RPMI7951 (cell line): ENCODE measurements around the gene C12orf76. TPM values are rescaled to one million over a fixed set of nuclear protein-coding genes. Genes with fewer than 3 reads are reported as not detected.
"Not testable (repeated sequence)": the region's sequence is repeated elsewhere in the genome, so short reads cannot be mapped to it uniquely, and the experiment has no call there.

Experiments
- DNase-seq: peaks from one replicate; pipeline ENCODE4 v3.0.0-alpha.2; 2012; ENCODE audit warnings: low read depth
- total RNA-seq: library from RNA; depleted of rRNA; stranded (reverse); fragments of >200 nt; shearing (Covaris generic); gene quantifications from 2 replicates; pipeline ENCODE4 v1.2.3, GENCODE V29; 2014

The C12orf76 gene
- total RNA-seq, 1 experiment from 2014 or later: 15.9 TPM

DNA sequence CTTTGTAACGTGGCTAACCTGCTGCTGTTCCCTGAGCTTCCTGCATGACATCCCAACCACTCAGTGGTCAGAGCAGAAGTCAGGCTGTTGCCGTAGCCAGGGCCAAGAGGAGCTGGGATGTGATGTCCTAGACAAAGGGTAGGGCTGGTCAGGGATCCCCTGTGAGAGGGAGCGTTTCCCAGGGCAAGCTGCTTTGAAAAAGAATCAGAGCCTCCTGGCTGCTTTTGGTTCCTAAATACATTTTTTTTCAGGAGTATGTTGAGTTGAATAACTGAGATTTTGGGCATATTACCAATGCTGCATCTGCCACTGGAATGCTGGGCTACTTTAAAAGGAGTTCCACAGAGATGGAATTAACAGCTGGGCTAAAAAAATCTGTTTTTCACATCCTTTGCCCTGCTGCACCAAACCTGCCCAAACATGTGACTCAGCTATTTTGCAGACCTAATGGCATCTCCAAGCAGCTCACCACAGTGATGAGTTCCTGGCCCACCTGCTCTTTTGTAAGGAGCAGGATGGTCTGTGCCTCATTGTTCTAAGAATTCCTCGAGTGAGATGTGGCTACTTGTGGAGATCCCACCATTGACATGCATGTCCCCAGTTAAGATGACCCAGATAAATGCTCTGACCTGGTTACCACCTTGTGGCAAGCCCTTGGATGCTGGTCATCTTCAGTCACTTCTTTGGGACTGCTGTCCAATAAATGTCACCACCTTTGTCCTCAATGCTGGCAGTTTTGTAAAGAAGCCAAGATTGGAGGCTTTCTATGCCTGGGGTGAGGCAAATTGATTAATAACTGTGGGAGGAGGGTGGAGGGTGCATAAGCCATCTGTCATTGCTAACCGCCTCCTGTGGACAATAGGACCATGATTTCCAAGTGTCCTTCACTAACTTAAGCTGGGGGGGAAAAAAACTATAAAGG is 25.0 kb downstream of the C12orf76 start:
- peak; percentile 20 for DNase-seq

DNA sequence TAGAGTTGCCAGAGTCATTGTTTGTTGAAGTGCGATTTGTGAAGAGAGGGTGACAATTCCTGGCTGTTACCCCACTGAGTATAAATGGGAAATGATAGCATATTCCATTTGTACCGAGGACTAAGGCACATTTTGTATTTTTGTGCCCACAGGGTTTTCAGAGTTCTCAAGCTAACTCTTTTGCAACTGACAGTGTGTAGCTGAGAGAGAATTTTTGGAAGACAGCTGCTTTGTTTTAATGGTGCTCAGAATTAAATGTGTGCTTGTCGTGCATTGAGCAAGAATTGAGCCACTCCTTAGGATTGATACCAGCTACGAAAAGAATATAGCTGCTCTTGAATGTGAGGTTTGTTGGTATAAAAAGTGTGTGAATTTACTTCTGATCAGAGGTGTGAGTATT is 27.4 kb downstream of the C12orf76 start:
- DNase-seq: no peak

DNA sequence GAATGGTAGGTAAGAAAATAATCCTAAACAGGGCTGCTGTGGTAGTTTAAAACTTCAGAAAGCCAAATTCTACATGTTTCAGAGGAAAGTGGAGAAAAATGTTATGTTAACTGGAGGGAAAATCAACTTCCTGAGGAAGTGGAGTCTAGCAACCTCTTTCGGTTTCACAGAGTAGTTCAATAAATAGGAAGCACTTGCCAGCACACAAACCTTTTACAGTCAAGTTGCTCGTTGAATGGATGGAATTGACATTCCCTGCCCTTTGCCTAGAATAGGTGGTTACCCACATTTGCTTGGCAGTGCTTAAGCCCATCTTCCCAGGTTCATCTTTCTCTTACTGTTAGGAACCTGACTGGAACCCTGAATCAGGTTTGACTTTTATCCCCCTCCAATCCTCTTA is 33.2 kb downstream of the C12orf76 start:
- no peak for DNase-seq

DNA sequence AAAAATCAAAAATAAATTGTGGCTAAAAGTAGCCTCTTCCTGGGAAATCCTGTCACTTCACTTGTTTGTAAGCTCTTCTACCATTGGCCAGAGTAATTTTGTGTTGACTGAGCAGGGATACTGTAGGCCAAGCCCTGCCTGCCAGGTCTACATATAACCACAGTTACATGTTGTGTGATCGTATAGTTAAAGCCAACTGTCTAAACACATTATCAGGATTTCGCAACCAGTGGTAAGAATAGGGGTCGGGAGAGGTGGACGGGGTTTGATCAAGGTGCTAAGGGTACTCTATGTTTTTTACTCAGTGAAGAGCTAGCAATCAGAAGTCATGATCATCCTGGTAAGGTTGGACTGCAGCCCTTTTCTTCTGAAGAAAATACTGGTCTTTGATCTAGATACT is 35.7 kb downstream of the C12orf76 start:
- no peak for DNase-seq

GRCh38 chr12:110012137-110012536 is 36.2 kb downstream of the C12orf76 start:
- DNase-seq: no peak

DNA sequence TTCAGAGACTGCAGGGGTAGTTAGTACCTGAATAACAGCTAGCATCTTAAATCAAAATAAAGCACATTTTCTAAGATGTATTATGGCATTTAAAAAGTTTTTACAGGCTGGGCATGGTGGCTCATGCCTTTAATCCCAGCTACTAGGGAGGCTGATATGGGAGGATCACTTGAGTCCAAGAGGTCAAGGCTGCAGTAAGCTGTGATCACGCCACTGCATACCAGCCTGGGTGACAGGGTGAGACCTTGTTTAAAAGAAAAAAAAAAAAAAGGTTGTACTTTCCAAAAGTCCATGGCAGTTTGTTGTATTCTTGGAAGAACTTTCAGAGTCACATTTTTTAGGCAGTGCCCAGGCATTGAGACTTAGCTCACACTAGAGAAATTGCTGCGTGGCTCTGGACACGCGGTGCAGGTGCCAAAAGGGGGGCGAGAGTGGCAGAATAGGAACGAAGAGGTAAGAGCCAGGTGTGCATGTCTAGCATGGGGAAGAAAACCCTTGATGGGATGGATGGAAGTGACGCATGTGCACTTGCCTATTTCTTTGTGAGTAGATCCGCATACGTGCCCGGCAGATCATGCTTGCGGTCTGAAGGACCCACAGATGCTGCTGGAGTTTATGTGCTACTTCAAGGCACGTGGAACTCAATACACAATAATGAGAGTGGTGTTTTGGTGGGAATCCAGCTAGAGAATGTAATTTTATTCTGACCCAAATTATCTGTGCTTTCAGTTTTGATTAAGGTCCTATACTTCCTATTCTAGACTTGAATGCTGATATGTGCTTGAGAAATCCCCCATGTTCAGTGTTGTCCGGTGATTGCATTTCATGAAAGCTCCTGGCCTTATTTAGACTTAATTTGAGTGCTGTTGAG is 37.2 kb downstream of the C12orf76 start:
- DNase-seq: no peak

DNA sequence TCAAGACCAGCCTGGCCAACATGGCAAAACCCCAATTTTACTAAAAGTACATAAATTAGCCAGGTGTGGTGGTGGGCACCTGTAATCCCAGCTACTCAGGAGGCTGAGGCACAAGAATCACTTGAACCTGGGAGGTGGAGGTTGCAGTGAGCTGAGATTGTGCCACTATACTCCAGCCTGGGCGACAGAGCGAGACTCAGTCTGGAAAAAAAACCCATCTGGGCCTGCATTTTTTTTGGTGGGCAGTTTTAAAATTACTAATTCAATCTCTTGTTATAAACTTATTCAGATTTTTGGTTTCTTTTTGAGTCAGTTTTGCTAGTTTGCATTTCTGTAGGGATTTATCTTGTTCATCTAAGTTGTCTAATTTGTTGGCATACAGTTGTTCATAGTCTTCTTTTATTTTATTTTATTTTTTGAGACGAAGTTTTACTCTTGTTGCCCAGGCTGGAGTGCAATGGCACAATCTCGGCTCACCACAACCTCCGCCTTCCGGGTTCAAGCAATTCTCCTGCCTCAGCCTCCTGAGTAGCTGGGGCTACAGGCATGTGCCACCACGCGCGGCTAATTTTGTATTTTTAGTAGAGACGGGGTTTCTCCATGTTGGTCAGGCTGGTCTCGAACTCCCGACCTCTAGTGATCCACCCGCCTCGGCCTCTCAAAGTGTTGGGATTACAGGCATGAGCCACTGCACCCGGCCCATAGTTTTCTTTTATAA is 39.5 kb downstream of the C12orf76 start:
- not testable (repeated sequence) for DNase-seq

DNA sequence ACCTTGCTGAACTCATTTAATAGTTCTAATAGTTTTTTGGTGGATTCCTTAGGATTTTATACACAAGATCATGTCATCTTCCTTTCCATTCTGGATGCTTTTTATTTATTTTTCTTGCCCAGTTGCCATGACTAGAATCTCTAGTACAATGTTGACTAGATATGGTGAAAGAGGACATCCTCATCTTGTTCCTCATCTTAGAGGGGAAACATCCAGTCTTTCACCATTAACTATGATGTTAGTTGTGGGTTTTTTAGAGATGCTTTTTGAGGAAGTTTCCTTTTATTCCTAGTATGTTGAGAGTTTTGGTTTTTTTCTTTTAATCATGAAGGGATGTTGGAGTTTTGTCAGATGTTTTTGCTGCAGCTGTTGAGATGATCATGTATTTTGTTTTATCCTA is 40.4 kb downstream of the C12orf76 start:
- no peak for DNase-seq

GRCh38 chr12:110006115-110006514 is 42.2 kb downstream of the C12orf76 start:
- no peak for DNase-seq

DNA sequence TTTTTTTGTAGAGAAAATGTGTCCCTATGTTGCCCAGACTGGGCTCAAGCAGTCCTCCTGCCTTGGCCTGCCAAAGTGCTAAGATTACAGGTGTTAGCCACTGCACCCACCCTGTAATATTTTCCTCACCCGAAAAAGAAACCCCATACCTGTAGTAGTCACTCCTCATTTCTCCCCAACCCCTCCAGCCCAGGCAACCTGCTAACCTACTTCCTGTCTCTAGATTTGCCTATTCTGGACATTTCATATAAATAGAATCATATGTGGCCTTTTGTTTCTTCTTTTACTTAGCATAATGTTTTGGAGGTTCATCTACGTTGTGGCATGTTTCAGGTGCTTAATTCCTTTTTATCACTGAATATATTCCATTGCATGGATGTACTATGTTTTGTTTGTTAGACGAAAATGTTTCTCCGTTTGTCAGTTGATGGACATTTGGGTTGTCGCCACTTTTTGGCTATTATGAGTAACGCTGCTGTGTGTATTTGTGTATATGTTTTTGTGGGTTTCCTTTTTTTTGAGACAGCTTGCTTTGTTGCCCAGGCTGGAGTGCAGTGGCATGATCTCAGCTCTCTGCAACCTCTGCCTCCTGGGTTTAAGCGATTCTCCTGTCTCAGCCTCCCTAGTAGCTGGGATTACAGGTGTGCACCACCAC is 42.9 kb downstream of the C12orf76 start:
- no peak for DNase-seq

DNA sequence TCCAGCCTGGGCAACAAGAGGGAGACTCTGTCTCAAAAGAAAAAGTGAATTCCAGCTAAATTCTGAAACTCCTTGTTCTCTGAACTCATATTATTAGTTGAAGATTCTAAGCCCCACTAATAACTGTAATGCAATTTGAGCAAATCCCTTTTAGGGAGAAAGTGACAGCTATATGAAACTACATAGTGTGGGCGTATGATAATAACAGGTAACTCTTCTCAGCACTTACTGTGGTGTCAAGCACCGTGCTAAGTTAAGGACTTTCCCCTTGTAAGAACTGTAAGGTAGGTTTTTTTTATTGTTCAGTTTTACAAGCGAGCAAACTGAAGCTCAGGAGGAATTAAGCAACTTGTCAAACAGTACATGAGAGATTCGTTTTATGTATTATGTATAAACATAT is 43.7 kb downstream of the C12orf76 start:
- no peak for DNase-seq

- DNase-seq: no peak
Measured at GRCh38 chr12:110002676-110003515, 45.4 kb downstream of the C12orf76 start.

DNA sequence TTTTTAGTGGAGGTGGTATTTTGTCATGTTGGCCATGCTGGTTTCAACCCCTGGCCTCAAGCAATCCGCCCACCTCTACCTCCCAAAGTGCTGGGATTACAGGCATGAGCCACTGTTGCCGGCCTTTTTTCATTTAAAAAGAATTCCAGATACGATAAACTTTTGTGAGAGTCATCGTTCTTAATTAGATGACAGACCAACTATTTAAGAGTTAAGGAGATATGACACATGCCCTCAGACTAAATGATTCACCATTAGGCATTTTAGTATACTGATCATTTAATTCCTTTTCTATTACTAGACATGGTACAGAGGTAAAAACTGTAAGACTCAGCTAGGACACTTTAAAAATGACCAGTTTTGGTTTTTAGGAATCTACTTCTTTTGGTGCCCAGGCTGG is 46.7 kb downstream of the C12orf76 start:
- DNase-seq: peak; percentile 71

DNA sequence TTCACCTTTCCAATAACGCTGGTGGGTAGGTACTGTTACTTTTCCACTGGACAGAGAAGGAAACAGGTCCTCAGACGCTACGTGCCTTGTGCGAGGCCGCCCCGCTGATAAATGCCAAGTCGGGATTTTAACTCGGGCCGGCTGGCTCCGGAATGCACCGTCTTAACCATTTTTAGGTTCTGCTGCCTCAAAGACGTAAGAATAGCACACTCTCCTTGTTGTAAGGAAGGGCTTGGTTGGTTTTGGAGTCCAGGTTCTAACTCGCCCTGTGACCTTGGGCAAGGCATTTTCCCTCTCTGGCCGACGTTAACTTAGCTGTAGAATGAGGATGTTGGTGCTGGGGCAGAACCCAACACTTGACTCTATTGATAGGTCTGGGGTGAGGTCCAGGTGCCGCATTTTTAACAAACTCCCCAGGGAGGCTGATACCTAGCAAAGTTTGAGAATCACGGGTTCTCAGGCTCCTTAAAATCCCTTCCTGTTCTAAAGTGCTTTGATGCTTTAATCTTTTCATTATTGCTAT is 48.3 kb downstream of the C12orf76 start:
- no peak for DNase-seq

GRCh38 chr12:109999649-109999971 is 48.7 kb downstream of the C12orf76 start:
- no peak for DNase-seq

- peak; percentile 92 for DNase-seq
Measured at GRCh38 chr12:109998904-109999648, 49.2 kb downstream of the C12orf76 start, which contains the start of gene ANKRD13A. Gene ANKRD13A (plus strand): TSS chr12:109999430. CDS start chr12:109999689, 259 bp downstream.

- no peak for DNase-seq
Measured at GRCh38 chr12:109998241-109998903, 50.0 kb downstream of the C12orf76 start.

DNA sequence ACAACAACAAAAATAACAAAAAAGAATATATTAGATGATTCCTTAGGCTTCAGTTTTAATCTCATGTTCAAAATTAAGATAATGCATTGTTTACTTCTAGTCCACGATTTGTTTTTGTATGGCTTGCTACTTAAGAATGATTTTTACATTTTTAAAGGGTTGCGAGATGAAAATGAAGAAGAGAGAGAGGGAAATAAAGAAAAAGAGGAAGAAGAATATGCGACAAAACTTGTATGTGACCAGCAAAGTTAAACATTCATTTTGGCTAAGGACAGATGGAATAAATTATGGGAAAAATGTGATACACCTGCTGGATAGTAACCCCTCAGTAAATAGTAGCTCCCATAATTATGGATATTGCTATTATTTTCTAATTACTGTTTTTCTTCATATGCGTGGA is 50.9 kb downstream of the C12orf76 start:
- DNase-seq: no peak

GRCh38 chr12:109996483-109996853 is 51.9 kb downstream of the C12orf76 start:
- DNase-seq: no peak
